T47D (cell line): ENCODE data around the gene RAB8B.

ENCODE experiments used
- DNase-seq, 2 experiments: peaks; one replicate each; pipeline versions ENCODE4 v3.0.0 to v3.0.0-alpha.2; 2011 to 2012; ENCODE audit warnings: low read depth in 1 of 2, low spot score in 1 of 2
- JUND ChIP-seq: IDR thresholded peaks from 2 replicates; pipeline ENCODE4 v1.6.1; 2012; ENCODE audit warnings: low read depth
- in situ Hi-C: cut with HindIII; loops from 2 replicates; pipeline ENCODE4 v1.10.0; 2016; ENCODE audit warnings: low sequenced_read_pairs, low pct_unique_long_range_greater_than_20kb

Gene RAB8B

GRCh38 chr15:63189941-63190768 is 749 bp downstream of the RAB8B start:
- no peak for DNase-seq
- no peak for TF ChIP-seq JUND
- in situ Hi-C loops, result no loop called here

GRCh38 chr15:63190769-63191649 is 1.6 kb downstream of the RAB8B start:
- in situ Hi-C loops, result no loop called here
- no peak for TF ChIP-seq JUND
- DNase-seq, result no peak

GRCh38 chr15:63191895-63192618 is 2.7 kb downstream of the RAB8B start:
- TF ChIP-seq JUND, result no peak
- DNase-seq, result no peak
- in situ Hi-C loops, result no loop called here

GRCh38 chr15:63192619-63193206 is 3.3 kb downstream of the RAB8B start:
- no peak for DNase-seq
- in situ Hi-C loops, result no loop called here
- no peak for TF ChIP-seq JUND

- no peak for DNase-seq
- in situ Hi-C loops, result no loop called here
- no peak for TF ChIP-seq JUND
These were observed 4.9 kb downstream of the RAB8B start for GRCh38 chr15:63194302-63194701.

- no peak for TF ChIP-seq JUND
- no peak for DNase-seq
- in situ Hi-C loops, result no loop called here
These were observed 5.6 kb downstream of the RAB8B start for GRCh38 chr15:63194880-63195568.

- DNase-seq, result no peak
- TF ChIP-seq JUND, result no peak
- in situ Hi-C loops, result no loop called here
These were observed 6.2 kb downstream of the RAB8B start for GRCh38 chr15:63195569-63196015.

- in situ Hi-C loops, result no loop called here
- no peak for DNase-seq
- TF ChIP-seq JUND, result no peak
These were observed 7.4 kb downstream of the RAB8B start for GRCh38 chr15:63196842-63197241.

GRCh38 chr15:63197626-63198025 is 8.2 kb downstream of the RAB8B start:
- in situ Hi-C loops, result no loop called here
- no peak for DNase-seq
- TF ChIP-seq JUND, result no peak

GRCh38 chr15:63198371-63199250 is 9.2 kb downstream of the RAB8B start:
- no peak for DNase-seq
- TF ChIP-seq JUND, result no peak
- in situ Hi-C loops, result no loop called here
